Spleen (tissue), 11 donors: Measurements from ENCODE around the gene TDRD3. TPM values are rescaled to one million over a fixed set of nuclear protein-coding genes. Genes with fewer than 3 reads are reported as not detected.

Source experiments
- DNase-seq: peaks from one replicate; pipeline ENCODE4 v3.0.0-alpha.2; 2020
- H3K27ac ChIP-seq, 8 donors: fragments of 200-600 bp; sonication (generic) in 7 of 8; 1 replicate in 4 of 8; 2 replicates in 4 of 8; pipeline versions ENCODE4 v1.5.0 to v1.8.0; 2016 to 2021; ENCODE audit warnings: inconsistent platforms in 4 of 8, mild to moderate bottlenecking in 4 of 8, moderate library complexity in 1 of 8
- H3K27me3 ChIP-seq, 7 donors: fragments of 200-600 bp; sonication (generic) in 6 of 7; replicated peaks in 1 of 7; 1 replicate in 4 of 7; 2 replicates in 3 of 7; pipeline versions ENCODE4 v1.5.0 to v1.8.0; 2016 to 2021; ENCODE audit warnings: inconsistent platforms in 3 of 7, mild to moderate bottlenecking in 1 of 7
- H3K36me3 ChIP-seq, 6 donors: fragments of 200-600 bp; sonication (generic) in 5 of 6; 1 replicate in 4 of 6; 2 replicates in 2 of 6; pipeline versions ENCODE4 v1.5.0 to v1.8.0; 2016 to 2021; ENCODE audit warnings: inconsistent platforms in 2 of 6
- H3K4me1 ChIP-seq, 6 donors: fragments of 200-600 bp; sonication (generic) in 5 of 6; 1 replicate in 3 of 6; 2 replicates in 3 of 6; pipeline versions ENCODE4 v1.5.0 to v1.8.0; 2016 to 2021; ENCODE audit warnings: inconsistent platforms in 3 of 6
- H3K4me3 ChIP-seq, 8 donors: fragments of 200-600 bp; sonication (generic) in 7 of 8; 1 replicate in 4 of 8; 2 replicates in 4 of 8; pipeline versions ENCODE4 v1.5.0 to v1.8.0; 2016 to 2021; ENCODE audit warnings: inconsistent platforms in 4 of 8, mild to moderate bottlenecking in 4 of 8, moderate library complexity in 2 of 8
- H3K9me3 ChIP-seq, 8 donors: fragments of 200-600 bp; sonication (generic) in 7 of 8; 1 replicate in 4 of 8; 2 replicates in 4 of 8; pipeline versions ENCODE4 v1.5.0 to v1.8.0; 2016 to 2021; ENCODE audit warnings: inconsistent platforms in 4 of 8
- CTCF ChIP-seq, 11 experiments: fragments of 200-600 bp in 7 of 11; fragments of 450-650 bp in 4 of 11; sonication (generic) in 4 of 11; IDR thresholded peaks in 8 of 11; conservative IDR thresholded peaks in 3 of 11; 1 replicate in 7 of 11; 2 replicates in 4 of 11; pipeline versions ENCODE4 v1.4.0 to v1.8.0; 2016 to 2021; ENCODE audit warnings: antibody characterized with exemption in 11 of 11, inconsistent platforms in 4 of 11, mild to moderate bottlenecking in 1 of 11
- POLR2A ChIP-seq, 3 donors: fragments of 450-650 bp; IDR thresholded peaks; one replicate each; pipeline ENCODE4 v1.5.1; 2017; ENCODE audit warnings: antibody characterized with exemption in 3 of 3, mild to moderate bottlenecking in 1 of 3
- POLR2AphosphoS5 ChIP-seq, 3 donors: sonication (generic); formaldehyde crosslinking; IDR thresholded peaks; one replicate each; pipeline ENCODE4 v1.5.1; 2017; ENCODE audit warnings: antibody characterized with exemption in 3 of 3
- WGBS, 5 donors: extraction: QIAGEN DNeasy Blood & Tissue Kit in 3 of 5; methylation state at CpG; one replicate each; pipeline versions ENCODE4 v1.1.5 to v1.1.7; 2013 to 2018; 5-methylcytosine and 5-hydroxymethylcytosine counted together
- intact Hi-C: fragments of 100-400 bp; cut with DNase I; formaldehyde crosslinking; loops from one replicate; pipeline ENCODE4 v1.15.0; 2023; ENCODE audit warnings: low total_unique reads
- polyA plus RNA-seq, 3 donors: library from polyadenylated mRNA; stranded (reverse); fragments of 200-250 nt; gene quantifications; one replicate each; pipeline ENCODE4 v1.2.1, GENCODE V29; 2013
- total RNA-seq, 7 donors: library from RNA; depleted of rRNA in 3 of 7; stranded (reverse); fragments of >200 nt in 3 of 7; fragmentation: NEBNext Ultra II Directional in 4 of 7; extraction: Animal tissue kit (Norgen Biotek cat#: 25700) in 4 of 7; gene quantifications; one replicate each; pipeline versions ENCODE4 v1.1.0 to v1.2.1, GENCODE V29; 2016 to 2021
- donor health status: healthy with polysubstance abuse.
- donor health status: DM: no; HTN: no; CAD: no; lungs with moderate emphysema.
- donor health status: DM: no; HTN: no; CAD: no.
- donor health status: Bipolar disorder and iron deficiency.
- donor health status: healthy.
- donor health status: DM: no; HTN: no; CAD: no.
- donor health status: DM: yes; HTN: yes; CAD: no.

TDRD3 gene
- total and polyA plus RNA-seq, 10 donors: 9.5 to 36.4 (median 23.1) TPM

GRCh38 chr13:60482012-60482411, 85.0 kb downstream of the TDRD3 start:
- TF ChIP-seq POLR2A (IDR thresholded peaks at IDR 0.05) (no peak), POLR2AphosphoS5 (IDR thresholded peaks at IDR 0.05) (no peak), CTCF (IDR thresholded peaks at IDR 0.05 in 8 of 11, conservative IDR thresholded peaks at IDR 0.05 in 3 of 11) (no peak)
- Histone ChIP-seq H3K36me3 (peaks cover 0 to 68% (median 11%) of the 10 kb centered on the region in 6 donors), H3K4me3 (no peak overlapping the region), H3K27me3 (no peaks in the 10 kb centered on the region), H3K4me1 (no peaks in the 10 kb centered on the region), H3K27ac (no peak overlapping the region), H3K9me3 (peaks cover 0 to 28% (median 21%) of the 10 kb centered on the region in 8 donors)
- intact Hi-C loops: no loop called here
- DNase-seq: no peak

- Histone ChIP-seq H3K36me3 (peaks cover 0 to 79% (median 19%) of the 10 kb centered on the region in 6 donors), H3K27me3 (no peaks in the 10 kb centered on the region), H3K4me1 (no peaks in the 10 kb centered on the region), H3K4me3 (no peak overlapping the region), H3K27ac (no peak overlapping the region), H3K9me3 (peaks cover 0 to 30% (median 19%) of the 10 kb centered on the region in 8 donors)
- no peak for TF ChIP-seq POLR2A (IDR thresholded peaks at IDR 0.05)
- TF ChIP-seq POLR2AphosphoS5 (IDR thresholded peaks at IDR 0.05): no peak
- TF ChIP-seq CTCF (IDR thresholded peaks at IDR 0.05 in 8 of 11, conservative IDR thresholded peaks at IDR 0.05 in 3 of 11): no peak
- intact Hi-C loops: no loop called here
- no peak for DNase-seq
These were observed 87.8 kb downstream of the TDRD3 start for GRCh38 chr13:60484865-60485264.

- 91 to 98% (median 95%) methylated on average over 1 of the region's 1 CpG for WGBS, 5 donors
- intact Hi-C loops: no loop called here
These were observed 94.5 kb downstream of the TDRD3 start for GRCh38 chr13:60491531-60491930.

GRCh38 chr13:60492187-60492586, 95.2 kb downstream of the TDRD3 start:
- intact Hi-C loops: no loop called here
- Histone ChIP-seq H3K4me3 (no peak overlapping the region), H3K9me3 (peaks cover 0 to 12% (median 0%) of the 10 kb centered on the region in 8 donors), H3K4me1 (no peaks in the 10 kb centered on the region), H3K36me3 (peaks cover 0 to 84% (median 20%) of the 10 kb centered on the region in 6 donors), H3K27me3 (no peaks in the 10 kb centered on the region), H3K27ac (no peak overlapping the region)
- DNase-seq: no peak
- TF ChIP-seq CTCF (IDR thresholded peaks at IDR 0.05 in 8 of 11, conservative IDR thresholded peaks at IDR 0.05 in 3 of 11): no peak
- no peak for TF ChIP-seq POLR2A (IDR thresholded peaks at IDR 0.05)
- TF ChIP-seq POLR2AphosphoS5 (IDR thresholded peaks at IDR 0.05): no peak

More at GRCh38 chr13:60491531-60491930, 94.5 kb downstream of the TDRD3 start:
- Histone ChIP-seq H3K36me3 (peaks cover 0 to 84% (median 21%) of the 10 kb centered on the region in 6 donors), H3K4me1 (no peaks in the 10 kb centered on the region), H3K27me3 (no peaks in the 10 kb centered on the region), H3K4me3 (no peak overlapping the region), H3K27ac (no peak overlapping the region), H3K9me3 (peaks cover 0 to 14% (median 0%) of the 10 kb centered on the region in 8 donors)
- DNase-seq: no peak
- TF ChIP-seq POLR2AphosphoS5 (IDR thresholded peaks at IDR 0.05): no peak
- TF ChIP-seq CTCF (IDR thresholded peaks at IDR 0.05 in 8 of 11, conservative IDR thresholded peaks at IDR 0.05 in 3 of 11): no peak
- no peak for TF ChIP-seq POLR2A (IDR thresholded peaks at IDR 0.05)
